Stomach (tissue), 9 donors: ENCODE results near the gene NEDD4L. TPM values are rescaled to one million over a fixed set of nuclear protein-coding genes. Genes with fewer than 3 reads are reported as not detected.

Source experiments
- DNase-seq, 2 donors: peaks; one replicate each; pipeline versions ENCODE4 v3.0.0 to v3.0.0-alpha.2; 2013 to 2019
- H3K27ac ChIP-seq, 5 donors: fragments of 200-600 bp in 4 of 5; sonication (generic) in 4 of 5; one replicate each; pipeline ENCODE4 v1.5.1; 2013 to 2019; ENCODE audit warnings: mild to moderate bottlenecking in 1 of 5, moderate library complexity in 1 of 5
- H3K27me3 ChIP-seq, 3 donors: fragments of 200-600 bp; sonication (generic); one replicate each; pipeline ENCODE4 v1.5.1; 2017 to 2019; ENCODE audit warnings: mixed run types in 1 of 3
- H3K36me3 ChIP-seq, 4 donors: fragments of 200-600 bp; sonication (generic); 1 replicate in 3 of 4; 2 replicates in 1 of 4; pipeline ENCODE4 v1.5.1; 2016 to 2019
- H3K4me1 ChIP-seq, 4 donors: fragments of 200-600 bp; sonication (generic); one replicate each; pipeline ENCODE4 v1.5.1; 2016 to 2019
- H3K4me3 ChIP-seq, 4 donors: fragments of 200-600 bp; sonication (generic) in 3 of 4; one replicate each; pipeline ENCODE4 v1.5.1; 2016 to 2019; ENCODE audit warnings: mild to moderate bottlenecking in 1 of 4
- H3K9me3 ChIP-seq, 4 donors: fragments of 200-600 bp; sonication (generic); one replicate each; pipeline ENCODE4 v1.5.1; 2016 to 2019
- EP300 ChIP-seq: sonication (generic); formaldehyde crosslinking; IDR thresholded peaks from one replicate; pipeline ENCODE4 v1.6.1; 2017; ENCODE audit warnings: antibody characterized with exemption
- POLR2A ChIP-seq, 4 donors: fragments of 450-650 bp; IDR thresholded peaks; one replicate each; pipeline ENCODE4 v1.6.1; 2016; ENCODE audit warnings: antibody characterized with exemption in 4 of 4, control low read depth in 2 of 4, mild to moderate bottlenecking in 1 of 4, moderate library complexity in 1 of 4
- POLR2AphosphoS5 ChIP-seq, 3 donors: sonication (generic); formaldehyde crosslinking; IDR thresholded peaks; one replicate each; pipeline ENCODE4 v1.6.1; 2016; ENCODE audit warnings: antibody characterized with exemption in 3 of 3
- WGBS, 5 donors: extraction: QIAGEN DNeasy Blood & Tissue Kit in 3 of 5; methylation state at CpG; one replicate each; pipeline versions ENCODE4 v1.1.5 to v1.1.7; 2013 to 2018; 5-methylcytosine and 5-hydroxymethylcytosine counted together
- intact Hi-C: fragments of 100-400 bp; cut with DNase I; formaldehyde crosslinking; loops from one replicate; pipeline ENCODE4 v1.15.1; 2023; ENCODE audit warnings: low total_unique reads
- polyA plus RNA-seq, 3 donors: library from polyadenylated mRNA; stranded (reverse); fragments of 200-250 nt; gene quantifications; one replicate each; pipeline ENCODE4 v1.2.3, GENCODE V29; 2013
- total RNA-seq, 5 donors: library from RNA; depleted of rRNA; stranded (reverse); fragments of >200 nt; gene quantifications; one replicate each; pipeline versions ENCODE4 v1.1.0 to v1.2.3, GENCODE V29; 2014 to 2016
- TF ChIP-seq, protein P1 (sequence below), 7 experiments: fragments of 450-650 bp in 4 of 7; fragments of 200-600 bp in 3 of 7; sonication (generic) in 3 of 7; IDR thresholded peaks; one replicate each; pipeline ENCODE4 v1.5.1; 2016 to 2019; ENCODE audit warnings: antibody characterized with exemption in 7 of 7, control low read depth in 2 of 7, mild to moderate bottlenecking in 1 of 7
- donor health status: healthy with polysubstance abuse.
- donor health status: Bipolar disorder and iron deficiency.
- donor health status: healthy.

NEDD4L gene
- total and polyA plus RNA-seq, 8 donors, result 46.1 to 315 (median 129) TPM

- WGBS, 5 donors, result 61 to 67% (median 62%) methylated on average over 3 of the region's 3 CpGs
- TF ChIP-seq POLR2AphosphoS5 (IDR thresholded peaks at IDR 0.05) (no peak), EP300 (no peak), POLR2A (IDR thresholded peaks at IDR 0.05) (no peak)
- TF ChIP-seq, protein P1, sequence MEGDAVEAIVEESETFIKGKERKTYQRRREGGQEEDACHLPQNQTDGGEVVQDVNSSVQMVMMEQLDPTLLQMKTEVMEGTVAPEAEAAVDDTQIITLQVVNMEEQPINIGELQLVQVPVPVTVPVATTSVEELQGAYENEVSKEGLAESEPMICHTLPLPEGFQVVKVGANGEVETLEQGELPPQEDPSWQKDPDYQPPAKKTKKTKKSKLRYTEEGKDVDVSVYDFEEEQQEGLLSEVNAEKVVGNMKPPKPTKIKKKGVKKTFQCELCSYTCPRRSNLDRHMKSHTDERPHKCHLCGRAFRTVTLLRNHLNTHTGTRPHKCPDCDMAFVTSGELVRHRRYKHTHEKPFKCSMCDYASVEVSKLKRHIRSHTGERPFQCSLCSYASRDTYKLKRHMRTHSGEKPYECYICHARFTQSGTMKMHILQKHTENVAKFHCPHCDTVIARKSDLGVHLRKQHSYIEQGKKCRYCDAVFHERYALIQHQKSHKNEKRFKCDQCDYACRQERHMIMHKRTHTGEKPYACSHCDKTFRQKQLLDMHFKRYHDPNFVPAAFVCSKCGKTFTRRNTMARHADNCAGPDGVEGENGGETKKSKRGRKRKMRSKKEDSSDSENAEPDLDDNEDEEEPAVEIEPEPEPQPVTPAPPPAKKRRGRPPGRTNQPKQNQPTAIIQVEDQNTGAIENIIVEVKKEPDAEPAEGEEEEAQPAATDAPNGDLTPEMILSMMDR (IDR thresholded peaks at IDR 0.05), result no peak
- DNase-seq, result no peak
- Histone ChIP-seq H3K27ac (no peak overlapping the region), H3K4me3 (no peak overlapping the region), H3K36me3 (no peaks in the 10 kb centered on the region), H3K4me1 (peaks cover 12 to 52% (median 32%) of the 10 kb centered on the region in 4 donors), H3K9me3 (no peaks in the 10 kb centered on the region), H3K27me3 (no peaks in the 10 kb centered on the region)
- intact Hi-C loops, result no loop called here
Measured at GRCh38 chr18:58209326-58209725, 165.3 kb downstream of the NEDD4L start.

GRCh38 chr18:58211510-58211909 is 167.5 kb downstream of the NEDD4L start:
- no peak overlapping the region for H3K4me3 ChIP-seq
- H3K9me3 ChIP-seq, result no peaks in the 10 kb centered on the region
- TF ChIP-seq POLR2A (IDR thresholded peaks at IDR 0.05) (no peak), EP300 (no peak), POLR2AphosphoS5 (IDR thresholded peaks at IDR 0.05) (no peak)
- TF ChIP-seq, protein P1 (IDR thresholded peaks at IDR 0.05), result no peak
- peaks cover 12 to 40% (median 27%) of the 10 kb centered on the region in 4 donors for H3K4me1 ChIP-seq
- 30 to 63% (median 50%) methylated on average over 4 of the region's 4 CpGs for WGBS, 5 donors
- H3K27ac ChIP-seq, result peak overlapping the region in 2 of 5 donors; percentile 35 to 54
- H3K27me3 ChIP-seq, result no peaks in the 10 kb centered on the region
- intact Hi-C loops, result no loop called here
- no peaks in the 10 kb centered on the region for H3K36me3 ChIP-seq
- no peak for DNase-seq

DNA sequence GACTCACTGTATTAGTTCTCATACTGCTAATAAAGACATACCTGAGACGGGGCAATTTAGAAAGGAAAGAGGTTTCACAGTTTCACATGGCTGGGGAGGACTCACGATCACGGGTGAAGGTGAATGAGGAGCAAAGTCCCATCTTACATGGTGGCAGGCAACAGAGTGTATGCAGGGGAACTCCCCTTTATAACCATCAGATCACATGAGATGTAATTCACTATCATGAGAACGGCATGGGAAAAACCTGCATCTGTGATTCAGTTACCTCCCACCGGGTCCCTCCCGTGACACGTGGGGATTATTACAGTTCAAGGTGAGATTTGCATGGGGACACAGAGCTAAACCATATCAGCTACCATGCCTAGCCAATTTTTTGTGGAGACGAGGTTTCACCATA is 168.2 kb downstream of the NEDD4L start:
- 69 to 84% (median 76%) methylated on average over 8 of the region's 8 CpGs for WGBS, 5 donors
- intact Hi-C loops, result no loop called here
- no peak overlapping the region for H3K4me3 ChIP-seq
- no peaks in the 10 kb centered on the region for H3K27me3 ChIP-seq
- peaks cover 12 to 48% (median 25%) of the 10 kb centered on the region in 4 donors for H3K4me1 ChIP-seq
- TF ChIP-seq POLR2A (IDR thresholded peaks at IDR 0.05), result no peak
- no peak for TF ChIP-seq EP300
- TF ChIP-seq, protein P1 (IDR thresholded peaks at IDR 0.05), result no peak
- no peak for TF ChIP-seq POLR2AphosphoS5 (IDR thresholded peaks at IDR 0.05)
- H3K36me3 ChIP-seq, result no peaks in the 10 kb centered on the region
- peak overlapping the region in 1 of 5 donors; percentile 54 for H3K27ac ChIP-seq
- no peaks in the 10 kb centered on the region for H3K9me3 ChIP-seq
- DNase-seq, result no peak

- Histone ChIP-seq H3K9me3 (no peaks in the 10 kb centered on the region), H3K36me3 (no peaks in the 10 kb centered on the region), H3K27me3 (no peaks in the 10 kb centered on the region), H3K27ac (peak overlapping the region in 1 of 5 donors; percentile 28), H3K4me3 (no peak overlapping the region), H3K4me1 (peaks cover 3 to 39% (median 15%) of the 10 kb centered on the region in 4 donors)
- whole genome bisulfite sequencing, 5 donors, result 77 to 91% (median 88%) methylated on average over 2 of the region's 2 CpGs
- TF ChIP-seq EP300, result no peak
- TF ChIP-seq, protein P1 (IDR thresholded peaks at IDR 0.05), result no peak
- no peak for TF ChIP-seq POLR2A (IDR thresholded peaks at IDR 0.05)
- intact Hi-C loops, result no loop called here
- no peak for DNase-seq
Measured at GRCh38 chr18:58213440-58213839, 169.4 kb downstream of the NEDD4L start.
